GM18858 (cell line): ENCODE data around the gene ZNF678.
"Not testable (repeated sequence)": the region's sequence is repeated elsewhere in the genome, so short reads cannot be mapped to it uniquely, and the experiment has no call there.

Source experiments
- ATAC-seq: cut with Tn5 transposase; IDR thresholded peaks from one replicate; pipeline ENCODE4 v1.9.1; 2021; ENCODE audit not compliant: unreplicated experiment

Gene ZNF678

DNA sequence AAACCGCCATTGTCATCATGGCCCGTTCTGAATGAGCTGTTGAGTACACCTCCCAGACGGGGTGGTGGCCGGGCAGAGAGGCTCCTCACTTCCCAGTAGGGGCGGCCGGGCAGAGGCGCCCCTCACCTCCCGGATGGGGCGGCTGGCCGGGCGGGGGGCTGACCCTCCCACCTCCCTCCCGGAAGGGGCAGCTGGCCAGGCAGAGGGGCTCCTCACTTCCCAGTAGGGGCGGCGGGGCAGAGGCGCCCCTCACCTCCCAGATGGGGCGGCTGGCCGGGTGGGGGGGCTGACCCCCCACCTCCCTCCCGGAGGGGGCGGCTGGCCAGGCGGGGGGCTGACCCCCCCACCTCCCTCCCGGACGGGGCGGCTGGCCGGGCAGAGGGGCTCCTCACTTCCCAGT lies 147.1 kb downstream of the ZNF678 start:
- ATAC-seq = not testable (repeated sequence)

DNA sequence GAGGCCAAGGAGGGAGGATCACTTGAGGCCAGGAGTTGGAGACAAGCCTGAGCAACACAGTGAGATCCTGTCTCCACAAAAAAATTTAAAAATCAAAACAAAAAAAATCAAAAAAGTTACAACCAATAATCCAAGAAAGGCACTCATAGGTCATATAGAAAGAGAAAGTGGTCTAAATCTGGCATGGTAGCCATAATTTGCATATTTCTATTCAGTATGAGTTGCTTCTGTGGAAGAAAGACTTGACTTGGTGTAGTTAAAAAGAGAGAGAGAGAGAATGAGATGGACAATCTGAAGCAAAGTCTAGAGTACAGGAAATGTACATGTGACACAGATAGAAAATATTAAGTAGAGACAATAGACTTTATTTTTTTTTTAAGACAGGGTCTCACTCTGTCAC lies 149.3 kb downstream of the ZNF678 start:
- peak; percentile 73 for ATAC-seq

DNA sequence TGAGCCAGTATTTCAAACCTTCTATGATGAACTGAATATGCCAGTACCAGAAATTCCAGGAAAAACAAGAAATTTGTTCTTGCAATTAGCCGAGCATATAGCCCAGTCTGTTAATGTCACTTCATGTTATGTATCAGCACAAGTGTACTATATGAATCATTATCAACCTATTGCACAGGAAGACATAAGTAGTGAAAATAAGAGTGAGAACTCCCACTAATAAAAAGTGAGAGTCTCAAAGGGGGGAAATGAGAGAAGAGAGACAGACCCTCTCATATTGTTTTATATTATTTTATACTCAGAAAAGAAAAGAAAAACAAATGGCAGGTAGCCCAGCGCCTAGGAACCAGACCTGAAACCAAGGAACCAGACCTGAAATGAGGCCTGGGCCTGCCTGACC lies 155.6 kb downstream of the ZNF678 start:
- no peak for ATAC-seq

DNA sequence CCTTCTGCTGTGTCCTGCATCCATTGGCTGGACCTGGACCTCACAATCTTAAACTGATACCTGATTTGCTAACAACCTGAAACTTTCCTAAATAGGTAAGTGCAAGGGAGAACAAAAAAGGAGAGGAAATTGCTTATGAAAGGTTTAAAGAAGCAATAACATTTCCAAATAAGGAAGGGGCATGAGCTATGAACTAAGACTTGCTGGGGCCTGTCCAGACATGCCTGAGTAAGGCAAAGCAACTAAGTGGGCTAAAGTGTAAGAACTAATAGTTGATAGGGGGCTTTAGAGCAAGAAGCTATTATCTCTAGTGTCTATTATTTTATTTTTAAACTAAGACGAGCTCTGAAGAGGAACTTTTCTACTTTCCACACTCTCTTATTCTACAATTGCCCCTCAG lies 160.1 kb downstream of the ZNF678 start:
- ATAC-seq = no peak

DNA sequence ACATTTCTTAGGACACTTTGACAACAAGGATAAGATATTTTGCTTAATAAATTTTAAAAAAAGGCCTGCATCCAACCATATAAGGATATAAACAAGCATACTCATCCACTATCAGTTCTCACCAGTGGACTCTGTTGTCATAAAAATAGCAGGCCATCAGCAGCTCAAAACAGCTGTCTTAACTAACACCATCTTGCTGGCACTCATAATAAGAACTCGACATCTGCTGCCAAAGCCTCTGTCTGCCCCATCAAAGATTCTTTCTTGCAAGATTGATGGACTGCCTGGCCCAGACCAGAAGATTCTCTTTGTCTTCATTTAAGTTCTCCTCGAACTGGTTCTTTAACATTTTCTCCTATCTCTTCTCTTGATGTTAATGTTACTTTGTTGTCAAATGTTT lies 161.7 kb downstream of the ZNF678 start:
- no peak for ATAC-seq

DNA sequence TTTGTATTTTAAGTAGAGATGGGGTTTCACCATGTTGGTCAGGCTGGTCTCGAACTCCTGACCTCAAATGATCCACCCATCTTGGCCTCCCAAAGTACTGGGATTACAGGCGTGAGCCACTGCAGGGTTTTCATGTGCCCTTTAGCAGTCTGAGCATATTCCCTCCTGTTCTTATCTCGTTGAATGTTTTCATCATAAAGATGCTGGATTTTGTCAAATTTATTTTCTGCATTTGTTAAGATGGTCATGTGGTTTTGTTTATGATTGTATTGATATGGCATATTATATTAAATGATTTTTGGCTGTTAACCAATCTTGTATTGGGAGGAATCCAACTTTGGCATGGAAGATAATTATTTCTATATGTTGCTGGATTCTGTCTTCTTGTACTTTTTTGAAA lies 163.0 kb downstream of the ZNF678 start:
- ATAC-seq = no peak
